GM10266 (cell line): ENCODE measurements around the gene ZNF394.

Source experiments
- DNase-seq: peaks from one replicate; pipeline ENCODE4 v3.0.0; 2012; ENCODE audit errors: extremely low spot score
- TF ChIP-seq, protein P1 (sequence below): IDR thresholded peaks from 2 replicates; pipeline ENCODE4 v1.5.1; 2012; ENCODE audit warnings: mild to moderate bottlenecking, low read depth; ENCODE audit not compliant: control insufficient read depth, insufficient read depth; ENCODE audit errors: missing control alignments

The ZNF394 gene

GRCh38 chr7:99469381-99470065 is 30.6 kb downstream of the ZNF394 start:
- TF ChIP-seq, protein P1, sequence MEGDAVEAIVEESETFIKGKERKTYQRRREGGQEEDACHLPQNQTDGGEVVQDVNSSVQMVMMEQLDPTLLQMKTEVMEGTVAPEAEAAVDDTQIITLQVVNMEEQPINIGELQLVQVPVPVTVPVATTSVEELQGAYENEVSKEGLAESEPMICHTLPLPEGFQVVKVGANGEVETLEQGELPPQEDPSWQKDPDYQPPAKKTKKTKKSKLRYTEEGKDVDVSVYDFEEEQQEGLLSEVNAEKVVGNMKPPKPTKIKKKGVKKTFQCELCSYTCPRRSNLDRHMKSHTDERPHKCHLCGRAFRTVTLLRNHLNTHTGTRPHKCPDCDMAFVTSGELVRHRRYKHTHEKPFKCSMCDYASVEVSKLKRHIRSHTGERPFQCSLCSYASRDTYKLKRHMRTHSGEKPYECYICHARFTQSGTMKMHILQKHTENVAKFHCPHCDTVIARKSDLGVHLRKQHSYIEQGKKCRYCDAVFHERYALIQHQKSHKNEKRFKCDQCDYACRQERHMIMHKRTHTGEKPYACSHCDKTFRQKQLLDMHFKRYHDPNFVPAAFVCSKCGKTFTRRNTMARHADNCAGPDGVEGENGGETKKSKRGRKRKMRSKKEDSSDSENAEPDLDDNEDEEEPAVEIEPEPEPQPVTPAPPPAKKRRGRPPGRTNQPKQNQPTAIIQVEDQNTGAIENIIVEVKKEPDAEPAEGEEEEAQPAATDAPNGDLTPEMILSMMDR: no peak
- no peak for DNase-seq

DNA sequence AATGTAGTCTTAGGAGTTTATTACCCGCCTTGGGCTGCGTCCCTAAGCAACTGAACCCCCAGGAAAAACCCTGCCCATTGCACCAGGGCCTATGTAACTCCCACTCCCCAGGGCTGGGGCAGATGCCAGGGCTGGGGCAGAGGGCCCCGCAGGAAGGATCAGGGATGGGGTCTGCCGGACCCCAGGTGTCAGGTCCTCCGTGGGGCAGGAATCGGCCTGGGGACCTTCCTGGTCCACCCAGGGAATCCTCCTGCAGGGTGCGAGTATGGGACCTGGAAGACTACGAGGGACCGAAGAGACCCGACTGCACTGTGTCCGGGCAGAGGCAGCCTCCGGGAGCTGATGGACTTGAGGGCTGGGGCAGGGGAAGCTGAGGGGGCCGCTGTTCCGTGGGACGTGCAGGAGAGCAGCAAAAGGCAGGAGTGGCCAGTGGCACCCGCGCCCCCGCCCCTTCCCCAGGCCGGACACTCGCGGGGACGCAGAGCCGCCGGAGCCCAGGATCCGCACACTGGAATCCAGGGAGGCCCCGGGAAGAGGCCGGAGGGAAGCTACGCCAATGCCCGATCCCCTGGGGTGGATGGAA is 31.7 kb downstream of the ZNF394 start:
- TF ChIP-seq, protein P1: no peak
- no peak for DNase-seq

DNA sequence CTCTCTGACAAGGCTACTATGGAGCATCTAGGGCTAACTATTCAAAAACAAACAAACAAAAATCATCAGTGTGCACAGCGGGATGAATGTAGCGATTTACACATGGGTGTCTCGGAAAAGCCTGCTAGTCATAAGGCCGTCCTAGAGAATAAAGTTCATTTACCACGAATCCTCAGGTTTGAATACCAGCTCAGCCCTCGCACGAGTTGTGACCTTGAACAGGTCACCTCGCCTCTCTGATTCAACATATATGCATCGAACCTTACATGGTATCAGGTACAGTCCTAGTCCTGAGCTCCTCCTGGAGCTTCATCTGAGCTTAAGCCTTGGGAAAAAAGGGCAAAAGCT is 34.7 kb downstream of the ZNF394 start:
- DNase-seq: no peak
- TF ChIP-seq, protein P1: no peak

DNA sequence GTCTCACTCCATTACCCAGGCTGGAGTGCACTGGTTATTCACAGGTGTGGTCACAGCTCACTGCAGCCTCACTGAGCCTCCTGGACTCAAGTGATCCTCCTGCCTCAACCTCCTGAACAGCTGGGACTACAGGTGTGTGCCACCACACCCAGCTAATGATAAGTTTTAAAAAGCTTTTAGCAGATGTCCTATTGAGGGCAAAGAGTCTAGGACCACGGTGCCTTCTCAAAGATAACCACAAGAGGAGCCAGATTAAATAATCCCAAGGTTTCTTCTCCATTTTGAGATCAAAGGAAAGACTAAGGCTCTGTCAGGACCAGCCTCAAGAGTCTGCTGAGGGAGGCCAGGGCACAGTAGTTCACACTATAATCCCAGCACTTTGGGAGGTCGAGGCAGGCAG is 38.9 kb downstream of the ZNF394 start:
- TF ChIP-seq, protein P1: no peak
- DNase-seq: no peak

- TF ChIP-seq, protein P1: no peak
- no peak for DNase-seq
Observed at GRCh38 chr7:99460651-99461050, 39.4 kb downstream of the ZNF394 start.

DNA sequence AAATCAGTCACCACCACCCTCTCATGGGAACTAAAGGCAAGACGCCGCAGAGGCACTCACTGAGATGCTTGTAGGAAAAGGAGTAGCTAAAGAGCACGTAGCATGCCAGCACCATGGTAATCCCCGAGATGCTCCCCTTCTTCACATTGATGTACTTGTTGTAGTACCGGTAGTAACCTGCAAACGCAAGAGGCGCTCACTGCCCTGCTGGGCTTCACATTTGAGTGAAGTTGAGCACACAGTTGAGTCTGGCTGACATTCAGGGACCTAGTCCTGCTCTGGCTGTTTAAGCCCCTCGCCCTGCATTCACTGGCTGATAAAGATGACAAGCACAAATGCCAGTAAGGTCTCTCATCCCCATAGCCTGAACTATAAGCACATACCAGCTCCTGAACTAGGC is 41.0 kb downstream of the ZNF394 start:
- no peak for DNase-seq
- TF ChIP-seq, protein P1: peak; percentile 23
